Measurements from ENCODE around the gene UBL3. TPM values are rescaled to one million over a fixed set of nuclear protein-coding genes. Genes with fewer than 3 reads are reported as not detected.

UBL3 gene
- total RNA-seq, 4 donors from 2014 or later = 18.2 to 37.5 (median 25.8) TPM

- Histone ChIP-seq H3K4me3 (no peak overlapping the region), H3K27ac (no peak overlapping the region), H3K27me3 (no peaks in the 10 kb centered on the region), H3K4me1 (peaks cover 0 to 4% (median 0%) of the 10 kb centered on the region in 4 donors), H3K9me3 (no peaks in the 10 kb centered on the region), H3K36me3 (no peaks in the 10 kb centered on the region)
- DNase-seq = no peak
- no peak for TF ChIP-seq CTCF (IDR thresholded peaks at IDR 0.05)
- no peak for TF ChIP-seq POLR2A (IDR thresholded peaks at IDR 0.05)
Measured at GRCh38 chr13:29875646-29876045, 25.2 kb upstream of the UBL3 start.

- TF ChIP-seq POLR2A (IDR thresholded peaks at IDR 0.05) (no peak), CTCF (IDR thresholded peaks at IDR 0.05) (no peak)
- no peaks in the 10 kb centered on the region for H3K9me3 ChIP-seq
- H3K4me3 ChIP-seq = no peak overlapping the region
- H3K4me1 ChIP-seq = no peaks in the 10 kb centered on the region
- no peak overlapping the region for H3K27ac ChIP-seq
- no peak for DNase-seq
- H3K36me3 ChIP-seq = no peaks in the 10 kb centered on the region
- no peaks in the 10 kb centered on the region for H3K27me3 ChIP-seq
Measured at GRCh38 chr13:29868581-29868980, 18.2 kb upstream of the UBL3 start.

- Histone ChIP-seq H3K9me3 (no peaks in the 10 kb centered on the region), H3K36me3 (no peaks in the 10 kb centered on the region), H3K27ac (no peak overlapping the region), H3K4me1 (no peaks in the 10 kb centered on the region), H3K4me3 (no peak overlapping the region), H3K27me3 (no peaks in the 10 kb centered on the region)
- DNase-seq = no peak
- TF ChIP-seq POLR2A (IDR thresholded peaks at IDR 0.05) = no peak
Measured at GRCh38 chr13:29865934-29866333, 15.5 kb upstream of the UBL3 start.

GRCh38 chr13:29861694-29862110, 11.3 kb upstream of the UBL3 start:
- no peaks in the 10 kb centered on the region for H3K36me3 ChIP-seq
- no peak overlapping the region for H3K27ac ChIP-seq
- H3K9me3 ChIP-seq = no peaks in the 10 kb centered on the region
- TF ChIP-seq POLR2A (IDR thresholded peaks at IDR 0.05) = no peak
- TF ChIP-seq CTCF (IDR thresholded peaks at IDR 0.05) = no peak
- no peaks in the 10 kb centered on the region for H3K4me1 ChIP-seq
- no peaks in the 10 kb centered on the region for H3K27me3 ChIP-seq
- DNase-seq = no peak
- no peak overlapping the region for H3K4me3 ChIP-seq

- TF ChIP-seq CTCF (IDR thresholded peaks at IDR 0.05) = no peak
- TF ChIP-seq POLR2A (IDR thresholded peaks at IDR 0.05) = no peak
- H3K36me3 ChIP-seq = no peaks in the 10 kb centered on the region
- no peak for DNase-seq
- no peaks in the 10 kb centered on the region for H3K4me1 ChIP-seq
- no peaks in the 10 kb centered on the region for H3K9me3 ChIP-seq
- no peak overlapping the region for H3K4me3 ChIP-seq
- H3K27ac ChIP-seq = no peak overlapping the region
- H3K27me3 ChIP-seq = no peaks in the 10 kb centered on the region
Measured at GRCh38 chr13:29859971-29860370, 9.6 kb upstream of the UBL3 start.

- Histone ChIP-seq H3K36me3 (no peaks in the 10 kb centered on the region), H3K4me1 (no peaks in the 10 kb centered on the region), H3K9me3 (no peaks in the 10 kb centered on the region), H3K27ac (no peak overlapping the region), H3K4me3 (no peak overlapping the region), H3K27me3 (no peaks in the 10 kb centered on the region)
- DNase-seq = no peak
- no peak for TF ChIP-seq POLR2A (IDR thresholded peaks at IDR 0.05)
- TF ChIP-seq CTCF (IDR thresholded peaks at IDR 0.05) = no peak
Measured at GRCh38 chr13:29858667-29859066, 8.2 kb upstream of the UBL3 start.

Data from Peyer's patch (tissue), 4 donors.